Activated B cell treated with CpG ODN at 0.5 μM for 24 hours (primary cell): ENCODE measurements around the gene POT1. TPM values are rescaled to one million over a fixed set of nuclear protein-coding genes. Genes with fewer than 3 reads are reported as not detected.

Experiments used
- ATAC-seq: fragments of 200-7000 bp; cut with Tn5 transposase; one replicate; pipeline ENCODE4 v1.10.0; 2021; ENCODE audit warnings: low read depth, mild to moderate bottlenecking, moderate library complexity
- CTCF ChIA-PET: fragments of 350-600 bp; sonication (Branson Sonifier 250); formaldehyde crosslinking; loops from one replicate; lab custom pipeline; 2021; ENCODE audit warnings: antibody characterized with exemption; lab: Charles Lee
- POLR2A ChIA-PET: fragments of 350-600 bp; sonication (Branson Sonifier 250); formaldehyde crosslinking; loops from one replicate; lab custom pipeline; 2021; ENCODE audit warnings: antibody characterized with exemption; lab: Charles Lee
- DNase-seq: peaks from one replicate; pipeline ENCODE4 v3.0.0; 2022
- H3K27ac Mint-ChIP-seq: one replicate; pipeline ENCODE4 v1.8.0; 2020; ENCODE audit warnings: mixed read lengths
- H3K27me3 Mint-ChIP-seq: one replicate; pipeline ENCODE4 v1.8.0; 2021; ENCODE audit warnings: mixed read lengths
- H3K36me3 Mint-ChIP-seq: one replicate; pipeline ENCODE4 v1.8.0; 2021; ENCODE audit warnings: low read depth, mixed read lengths
- H3K4me1 Mint-ChIP-seq: one replicate; pipeline ENCODE4 v1.8.0; 2021; ENCODE audit warnings: mixed read lengths
- H3K4me3 Mint-ChIP-seq: one replicate; pipeline ENCODE4 v1.8.0; 2020; ENCODE audit warnings: mild to moderate bottlenecking, mixed read lengths
- H3K9me3 Mint-ChIP-seq: one replicate; pipeline ENCODE4 v1.8.0; 2020; ENCODE audit warnings: mixed read lengths
- intact Hi-C: fragments of 100-400 bp; cut with micrococcal nuclease; formaldehyde crosslinking; loops from one replicate; pipeline ENCODE4 v1.15.1; 2024
- total RNA-seq: library from RNA; stranded (reverse); gene quantifications from 2 replicates; pipeline ENCODE4 v1.2.3, GENCODE V29; 2022
- TF ChIP-seq, protein P1 (sequence below): fragments of 200-600 bp; IDR thresholded peaks from one replicate; pipeline ENCODE4 v1.8.0; 2022; ENCODE audit warnings: antibody characterized with exemption, mild to moderate bottlenecking

Gene POT1
- total RNA-seq, 1 donor from 2014 or later: 26.8 TPM

DNA sequence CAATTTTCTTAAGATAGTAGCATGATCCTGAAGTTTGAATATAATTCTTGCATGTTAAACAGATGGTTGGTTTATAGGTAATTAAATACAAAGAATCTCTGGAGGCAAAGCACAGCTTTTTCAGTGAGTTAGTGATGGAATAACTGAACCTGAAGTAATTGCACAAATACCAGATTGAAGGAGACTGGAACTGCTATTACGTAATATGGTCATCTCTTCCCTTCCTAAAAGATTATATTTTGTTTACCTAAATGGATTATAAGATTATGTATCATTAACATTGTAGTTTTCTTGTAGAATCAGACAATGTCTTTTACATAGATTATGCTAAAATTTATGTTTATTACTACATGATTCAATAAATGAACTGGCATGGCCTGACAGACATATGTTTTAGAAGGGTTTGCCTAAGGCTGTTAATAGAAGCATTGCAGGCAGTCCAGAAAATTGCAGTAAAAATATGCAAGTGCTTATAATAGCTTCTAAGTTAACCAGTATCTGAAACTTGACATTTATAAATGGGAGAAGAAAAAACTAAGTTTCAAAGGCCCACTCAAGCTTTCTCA lies 128.2 kb downstream of the POT1 start:
- Mint-ChIP-seq H3K36me3 (no peaks in the 10 kb centered on the region), H3K27ac (no peak overlapping the region), H3K27me3 (peaks cover 6% of the 10 kb centered on the region), H3K4me1 (no peaks in the 10 kb centered on the region), H3K4me3 (no peak overlapping the region), H3K9me3 (peaks cover 2% of the 10 kb centered on the region)
- ATAC-seq (no peak), DNase-seq (no peak)
- POLR2A ChIA-PET: no interaction called here
- TF ChIP-seq, protein P1, sequence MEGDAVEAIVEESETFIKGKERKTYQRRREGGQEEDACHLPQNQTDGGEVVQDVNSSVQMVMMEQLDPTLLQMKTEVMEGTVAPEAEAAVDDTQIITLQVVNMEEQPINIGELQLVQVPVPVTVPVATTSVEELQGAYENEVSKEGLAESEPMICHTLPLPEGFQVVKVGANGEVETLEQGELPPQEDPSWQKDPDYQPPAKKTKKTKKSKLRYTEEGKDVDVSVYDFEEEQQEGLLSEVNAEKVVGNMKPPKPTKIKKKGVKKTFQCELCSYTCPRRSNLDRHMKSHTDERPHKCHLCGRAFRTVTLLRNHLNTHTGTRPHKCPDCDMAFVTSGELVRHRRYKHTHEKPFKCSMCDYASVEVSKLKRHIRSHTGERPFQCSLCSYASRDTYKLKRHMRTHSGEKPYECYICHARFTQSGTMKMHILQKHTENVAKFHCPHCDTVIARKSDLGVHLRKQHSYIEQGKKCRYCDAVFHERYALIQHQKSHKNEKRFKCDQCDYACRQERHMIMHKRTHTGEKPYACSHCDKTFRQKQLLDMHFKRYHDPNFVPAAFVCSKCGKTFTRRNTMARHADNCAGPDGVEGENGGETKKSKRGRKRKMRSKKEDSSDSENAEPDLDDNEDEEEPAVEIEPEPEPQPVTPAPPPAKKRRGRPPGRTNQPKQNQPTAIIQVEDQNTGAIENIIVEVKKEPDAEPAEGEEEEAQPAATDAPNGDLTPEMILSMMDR: no peak
- CTCF ChIA-PET: no interaction called here
- intact Hi-C loops: no loop called here

DNA sequence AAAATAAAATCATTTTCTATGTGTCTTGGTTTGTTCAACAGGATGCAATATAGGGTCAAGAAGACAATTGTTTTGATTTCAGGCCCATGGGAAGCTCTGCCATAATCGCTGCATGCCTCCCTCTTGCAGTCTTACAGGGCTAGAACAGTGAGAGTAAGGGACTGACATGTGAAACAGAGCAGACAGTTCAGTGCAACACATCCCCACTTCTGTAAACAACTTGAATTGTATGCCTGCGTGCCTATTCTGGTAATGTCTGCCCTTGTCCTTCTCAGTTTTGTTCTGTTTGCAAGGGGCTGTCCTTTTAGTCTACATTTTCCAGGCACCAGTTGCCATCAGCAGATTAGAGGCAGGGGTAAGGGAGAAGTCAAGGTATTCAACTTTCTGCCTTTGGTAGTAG lies 129.2 kb downstream of the POT1 start:
- Mint-ChIP-seq H3K36me3 (no peaks in the 10 kb centered on the region), H3K27me3 (peaks cover 6% of the 10 kb centered on the region), H3K9me3 (peaks cover 6% of the 10 kb centered on the region), H3K4me3 (no peak overlapping the region), H3K27ac (no peak overlapping the region), H3K4me1 (no peaks in the 10 kb centered on the region)
- no peak for DNase-seq
- TF ChIP-seq, protein P1: no peak
- POLR2A ChIA-PET: no interaction called here
- CTCF ChIA-PET: no interaction called here
- no peak for ATAC-seq
- intact Hi-C loops: no loop called here

DNA sequence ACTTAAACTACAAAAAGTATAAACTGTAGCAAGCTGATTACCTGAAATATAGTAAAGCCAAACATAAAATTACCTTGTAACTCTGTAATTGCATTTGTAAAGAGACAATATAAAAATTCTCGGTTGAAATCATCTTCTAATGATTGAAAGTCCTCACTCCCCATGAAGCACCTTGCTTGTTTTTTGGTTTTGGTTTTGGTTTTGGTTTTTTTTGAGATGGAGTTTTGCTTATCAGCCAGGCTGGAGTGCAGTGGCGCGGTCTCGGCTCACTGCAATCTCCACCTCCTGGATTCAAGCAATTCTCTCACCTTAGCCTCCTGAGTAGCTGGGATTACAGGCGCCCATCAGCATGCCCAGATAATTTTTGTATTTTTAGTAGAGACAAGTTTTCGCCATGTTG lies 130.2 kb downstream of the POT1 start:
- no peak for ATAC-seq
- peaks cover 6% of the 10 kb centered on the region for H3K27me3 Mint-ChIP-seq
- H3K9me3 Mint-ChIP-seq: peaks cover 6% of the 10 kb centered on the region
- POLR2A ChIA-PET: no interaction called here
- no peak overlapping the region for H3K4me3 Mint-ChIP-seq
- DNase-seq: no peak
- intact Hi-C loops: no loop called here
- H3K27ac Mint-ChIP-seq: no peak overlapping the region
- CTCF ChIA-PET: no interaction called here
- H3K4me1 Mint-ChIP-seq: no peaks in the 10 kb centered on the region
- H3K36me3 Mint-ChIP-seq: no peaks in the 10 kb centered on the region
- TF ChIP-seq, protein P1: no peak

DNA sequence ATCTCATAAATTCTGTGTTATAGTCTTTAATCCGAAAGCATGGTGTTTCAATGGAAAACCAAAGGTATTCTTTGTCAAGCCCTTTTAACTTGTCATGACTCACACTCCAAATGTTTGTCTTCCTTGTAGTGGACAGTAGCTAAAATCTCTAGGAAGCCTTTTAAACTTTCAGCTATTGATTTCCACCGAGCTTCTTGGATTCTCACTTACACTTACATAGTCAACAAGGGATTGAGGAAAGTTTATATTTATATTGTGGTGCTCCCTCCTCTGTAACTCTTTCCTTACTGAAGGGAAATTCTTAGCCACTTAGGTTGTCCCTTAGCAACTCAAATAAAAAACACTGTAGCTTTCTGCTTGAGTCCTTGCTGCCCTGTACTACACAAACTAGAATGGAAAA lies 132.9 kb downstream of the POT1 start:
- ChIA-PET POLR2A (no interaction called here), CTCF (no interaction called here)
- ATAC-seq: no peak
- no peak for DNase-seq
- TF ChIP-seq, protein P1: no peak
- Mint-ChIP-seq H3K4me3 (no peak overlapping the region), H3K36me3 (no peaks in the 10 kb centered on the region), H3K4me1 (no peaks in the 10 kb centered on the region), H3K9me3 (peaks cover 6% of the 10 kb centered on the region), H3K27me3 (peaks cover 6% of the 10 kb centered on the region), H3K27ac (no peak overlapping the region)
- intact Hi-C loops: no loop called here

DNA sequence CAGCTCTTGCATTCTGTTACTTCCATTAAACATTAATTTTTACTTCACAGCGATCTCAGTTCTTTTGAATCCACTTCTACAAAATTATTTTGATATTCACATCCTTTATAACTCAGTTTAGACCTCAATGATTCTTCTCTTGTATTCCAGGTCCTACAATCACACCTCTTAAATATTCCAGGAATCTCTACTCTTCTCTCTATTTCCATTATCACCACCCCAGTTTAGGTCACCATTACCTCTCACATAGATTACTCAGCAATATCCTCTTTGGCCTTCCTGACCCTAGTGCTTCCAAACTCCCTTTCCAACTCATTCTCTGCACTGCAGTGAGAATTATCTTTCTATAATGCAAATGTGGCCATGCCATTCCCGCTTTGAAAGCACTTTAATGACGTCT lies 136.9 kb downstream of the POT1 start:
- TF ChIP-seq, protein P1: no peak
- Mint-ChIP-seq H3K9me3 (peaks cover 6% of the 10 kb centered on the region), H3K27ac (no peak overlapping the region), H3K4me3 (no peak overlapping the region), H3K27me3 (peaks cover 6% of the 10 kb centered on the region), H3K4me1 (no peaks in the 10 kb centered on the region), H3K36me3 (no peaks in the 10 kb centered on the region)
- POLR2A ChIA-PET: no interaction called here
- CTCF ChIA-PET: no interaction called here
- no peak for ATAC-seq
- intact Hi-C loops: no loop called here
- DNase-seq: no peak
